ENCODE results near the gene SLC5A7. TPM values are rescaled to one million over a fixed set of nuclear protein-coding genes. Genes with fewer than 3 reads are reported as not detected.

SLC5A7 gene
- not detected for total RNA-seq

DNA sequence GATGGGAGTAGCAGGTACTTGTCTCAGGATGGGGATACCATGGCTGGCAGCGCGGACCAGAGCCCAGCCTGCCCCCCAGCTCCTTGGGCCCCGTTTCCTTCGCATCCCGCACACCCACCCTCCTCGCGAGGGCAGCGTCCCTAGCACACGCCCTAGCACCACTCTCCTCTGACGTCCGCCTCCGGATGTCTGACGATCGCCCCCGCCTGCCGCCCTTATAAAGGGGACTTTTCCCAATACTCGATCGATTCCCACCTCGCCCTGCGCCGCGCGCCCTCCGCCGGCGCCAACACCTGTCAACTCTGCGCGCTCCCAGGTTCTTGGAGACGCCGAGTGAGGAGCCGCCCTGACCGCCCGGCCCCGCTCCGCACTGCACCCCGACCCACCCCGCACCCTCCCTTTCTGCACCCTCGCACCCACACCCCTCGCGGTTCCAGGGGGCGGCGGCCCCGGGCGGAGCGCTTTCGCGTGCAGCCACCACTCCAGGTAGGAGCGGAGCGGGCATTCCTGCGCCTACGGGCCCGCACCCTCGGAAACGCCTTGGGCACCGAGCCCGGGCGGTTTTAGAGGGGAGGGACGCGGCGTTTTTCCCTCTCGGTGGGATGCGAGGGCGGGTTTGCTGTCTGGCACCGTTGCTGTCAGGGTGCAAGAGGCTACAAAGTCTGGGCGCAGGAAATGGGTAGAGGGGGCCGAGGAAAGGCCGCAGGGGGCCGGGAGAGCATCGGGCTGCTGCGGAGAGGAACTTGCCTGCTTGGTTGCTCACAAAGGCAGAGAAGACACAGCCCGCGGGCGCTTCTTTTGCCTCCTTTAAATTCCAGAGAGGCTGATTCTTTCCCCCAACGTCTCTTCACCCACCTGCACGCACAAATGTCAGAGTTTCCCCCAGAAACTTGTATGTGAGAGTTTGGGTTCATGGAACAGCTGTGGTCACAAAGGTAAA, at the start of gene SLC5A7:
TSS of gene SLC5A7 (plus strand) at position 247 of the 940 bp plus-strand sequence. CDS start 1,632 bp downstream, outside the sequence.
- Histone ChIP-seq H3K27ac (no peak within 1 kb of the TSS), H3K4me1 (no peaks in the 10 kb centered on the region), H3K27me3 (no peaks in the 10 kb centered on the region), H3K4me3 (peak within 1 kb of the TSS; percentile 14 to 54), H3K36me3 (no peaks in the 10 kb centered on the region), H3K9me3 (no peaks in the 10 kb centered on the region)
- intact Hi-C loops (cut with DNase I): no loop called here
- TF ChIP-seq, protein P1, sequence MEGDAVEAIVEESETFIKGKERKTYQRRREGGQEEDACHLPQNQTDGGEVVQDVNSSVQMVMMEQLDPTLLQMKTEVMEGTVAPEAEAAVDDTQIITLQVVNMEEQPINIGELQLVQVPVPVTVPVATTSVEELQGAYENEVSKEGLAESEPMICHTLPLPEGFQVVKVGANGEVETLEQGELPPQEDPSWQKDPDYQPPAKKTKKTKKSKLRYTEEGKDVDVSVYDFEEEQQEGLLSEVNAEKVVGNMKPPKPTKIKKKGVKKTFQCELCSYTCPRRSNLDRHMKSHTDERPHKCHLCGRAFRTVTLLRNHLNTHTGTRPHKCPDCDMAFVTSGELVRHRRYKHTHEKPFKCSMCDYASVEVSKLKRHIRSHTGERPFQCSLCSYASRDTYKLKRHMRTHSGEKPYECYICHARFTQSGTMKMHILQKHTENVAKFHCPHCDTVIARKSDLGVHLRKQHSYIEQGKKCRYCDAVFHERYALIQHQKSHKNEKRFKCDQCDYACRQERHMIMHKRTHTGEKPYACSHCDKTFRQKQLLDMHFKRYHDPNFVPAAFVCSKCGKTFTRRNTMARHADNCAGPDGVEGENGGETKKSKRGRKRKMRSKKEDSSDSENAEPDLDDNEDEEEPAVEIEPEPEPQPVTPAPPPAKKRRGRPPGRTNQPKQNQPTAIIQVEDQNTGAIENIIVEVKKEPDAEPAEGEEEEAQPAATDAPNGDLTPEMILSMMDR (IDR thresholded peaks at IDR 0.05): no peak
- DNase-seq (ENCODE audit: low spot score in 2 of 2): no peak

DNA sequence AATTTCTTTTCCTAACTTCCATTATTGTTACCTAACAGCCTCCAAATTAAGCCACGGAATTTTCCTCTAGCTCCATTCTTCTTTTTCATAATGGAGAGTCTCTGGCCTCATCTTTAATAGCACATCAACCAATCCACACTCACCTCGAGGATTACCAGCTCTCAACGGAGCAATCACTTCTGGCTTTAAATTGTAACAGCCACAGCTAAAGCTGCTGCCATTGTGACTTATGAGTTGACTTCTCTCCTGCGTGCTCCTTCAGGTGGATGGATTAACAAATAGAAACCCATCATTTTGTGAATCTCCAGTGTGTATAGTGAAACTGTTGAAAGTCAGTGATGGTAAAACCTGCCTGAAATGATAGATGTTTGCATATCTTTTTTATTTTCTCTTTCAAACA, 24.9 kb upstream of the SLC5A7 start:
- Histone ChIP-seq H3K4me3 (no peak overlapping the region), H3K27ac (no peak overlapping the region), H3K27me3 (no peaks in the 10 kb centered on the region), H3K36me3 (no peaks in the 10 kb centered on the region), H3K4me1 (no peaks in the 10 kb centered on the region), H3K9me3 (no peaks in the 10 kb centered on the region)
- TF ChIP-seq, protein P1 (IDR thresholded peaks at IDR 0.05): no peak
- intact Hi-C loops (cut with DNase I): no loop called here
- DNase-seq (ENCODE audit: low spot score in 2 of 2): no peak

DNA sequence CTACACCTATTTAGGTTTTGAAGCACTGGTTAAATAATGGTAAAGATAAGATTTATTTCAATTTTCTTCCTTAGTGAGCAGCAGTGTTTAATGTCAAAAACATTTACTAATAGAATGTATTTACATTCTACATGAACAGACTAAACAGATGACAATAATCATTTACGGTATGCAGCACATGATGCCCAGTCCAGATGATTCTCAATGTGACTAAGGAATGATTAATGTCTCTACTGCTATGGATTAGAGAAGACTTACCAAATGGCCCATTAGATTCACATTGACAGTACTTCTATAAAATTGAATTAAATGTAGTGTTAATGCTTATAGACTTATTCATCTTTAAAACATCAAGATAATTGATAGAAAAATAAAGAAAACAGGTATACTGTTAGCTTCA, 22.1 kb upstream of the SLC5A7 start:
- H3K27me3 ChIP-seq: no peaks in the 10 kb centered on the region
- H3K9me3 ChIP-seq: peaks cover 0 to 3% of the 10 kb centered on the region in 2 donors
- no peaks in the 10 kb centered on the region for H3K36me3 ChIP-seq
- H3K4me1 ChIP-seq: no peaks in the 10 kb centered on the region
- H3K4me3 ChIP-seq: no peak overlapping the region
- H3K27ac ChIP-seq: no peak overlapping the region
- TF ChIP-seq, protein P1 (IDR thresholded peaks at IDR 0.05): no peak
- intact Hi-C loops (cut with DNase I): no loop called here
- no peak for DNase-seq (ENCODE audit: low spot score in 2 of 2)

DNA sequence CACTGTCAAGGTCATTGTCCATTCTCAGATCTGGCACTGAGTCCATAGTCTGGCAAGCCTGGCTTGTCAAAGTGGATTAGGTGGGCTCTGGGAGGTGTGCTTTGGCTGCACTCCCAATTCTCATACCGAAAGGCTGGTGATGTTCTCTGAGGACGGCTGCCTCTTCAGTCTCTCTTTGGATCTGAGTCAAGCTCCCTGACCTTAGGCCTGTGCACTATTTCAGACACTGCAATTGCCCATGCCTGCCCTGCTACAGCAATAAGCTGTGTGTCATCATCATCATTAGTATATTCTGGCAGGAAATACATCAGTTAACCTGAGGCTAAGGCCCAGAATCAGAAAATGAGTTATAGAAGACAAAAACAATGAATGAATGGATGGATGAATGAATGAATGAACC, 1.6 kb upstream of the SLC5A7 start:
- no peak overlapping the region for H3K4me3 ChIP-seq
- no peak overlapping the region for H3K27ac ChIP-seq
- TF ChIP-seq, protein P1 (IDR thresholded peaks at IDR 0.05): no peak
- no peaks in the 10 kb centered on the region for H3K27me3 ChIP-seq
- no peaks in the 10 kb centered on the region for H3K36me3 ChIP-seq
- intact Hi-C loops (cut with DNase I): no loop called here
- DNase-seq (ENCODE audit: low spot score in 2 of 2): no peak
- H3K4me1 ChIP-seq: no peaks in the 10 kb centered on the region
- no peaks in the 10 kb centered on the region for H3K9me3 ChIP-seq

DNA sequence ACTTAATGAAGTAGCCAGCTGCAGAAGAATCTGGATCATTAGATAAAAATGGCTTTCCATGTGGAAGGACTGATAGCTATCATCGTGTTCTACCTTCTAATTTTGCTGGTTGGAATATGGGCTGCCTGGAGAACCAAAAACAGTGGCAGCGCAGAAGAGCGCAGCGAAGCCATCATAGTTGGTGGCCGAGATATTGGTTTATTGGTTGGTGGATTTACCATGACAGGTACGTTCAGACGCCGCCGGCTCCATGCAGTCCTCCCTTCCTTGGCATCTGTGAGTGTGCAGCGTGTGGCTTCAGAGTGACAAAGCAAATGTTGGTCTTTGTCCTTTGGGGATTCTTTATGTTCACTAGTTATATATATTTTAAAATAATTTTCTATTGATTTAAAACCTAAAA, 1.8 kb downstream of the SLC5A7 start:
- no peak overlapping the region for H3K4me3 ChIP-seq
- intact Hi-C loops (cut with DNase I): no loop called here
- TF ChIP-seq, protein P1 (IDR thresholded peaks at IDR 0.05): no peak

More for the DNA sequence above, 1.8 kb downstream of the SLC5A7 start:
- H3K27ac ChIP-seq: no peak overlapping the region
- no peaks in the 10 kb centered on the region for H3K36me3 ChIP-seq
- no peaks in the 10 kb centered on the region for H3K9me3 ChIP-seq
- no peaks in the 10 kb centered on the region for H3K27me3 ChIP-seq
- DNase-seq (ENCODE audit: low spot score in 2 of 2): no peak
- H3K4me1 ChIP-seq: no peaks in the 10 kb centered on the region

Measured in ascending aorta (tissue), 2 donors.